Measurements from ENCODE around the gene ZYG11A. TPM values are rescaled to one million over a fixed set of nuclear protein-coding genes. Genes with fewer than 3 reads are reported as not detected.
"Not testable (repeated sequence)": the region's sequence is repeated elsewhere in the genome, so short reads cannot be mapped to it uniquely, and the experiment has no call there.

The ZYG11A gene
- polyA plus RNA-seq, 2 of the 4 experiments (the other 2 are of a cell fraction), result 2.6 to 4.8 TPM

DNA sequence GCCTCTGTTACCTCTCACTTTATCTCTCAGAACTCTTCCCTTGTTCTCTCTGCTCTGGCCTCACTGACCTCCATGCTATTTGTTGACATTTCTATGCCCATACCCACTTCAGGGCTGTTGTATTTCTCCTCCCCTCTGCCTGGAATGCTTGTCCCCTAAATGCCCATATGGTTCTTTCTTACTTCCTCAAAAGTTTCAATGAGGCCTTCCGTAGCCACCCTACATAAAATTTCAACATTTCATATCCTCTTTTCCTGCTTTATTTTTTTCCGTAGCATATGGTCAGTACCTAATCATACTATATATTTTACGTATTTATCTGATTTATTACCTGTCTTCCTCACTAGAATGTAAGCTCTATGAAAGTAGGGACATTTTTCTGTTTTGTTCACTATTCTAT lies 47.1 kb upstream of the ZYG11A start:
- DNase-seq (ENCODE audit: low read depth in 1 of 2, low spot score in 1 of 2) (no peak), FAIRE-seq (no peak), ATAC-seq (no peak)
- POLR2A ChIA-PET, result no interaction called here
- 93% methylated on average over 3 of the region's 3 CpGs for WGBS (ENCODE audit: missing lambda C conversion rate)
- Histone ChIP-seq H3K4me1 (no peaks in the 10 kb centered on the region), H3K27ac (no peak overlapping the region), H3K4me3 (no peak overlapping the region), H3K9me3 (no peaks in the 10 kb centered on the region), H3K4me2 (no peak overlapping the region)
- CTCF ChIA-PET, result no interaction called here
- TF ChIP-seq EHMT2 (IDR thresholded peaks at IDR 0.05; ENCODE audit: low read depth) (no peak), JUNB (IDR thresholded peaks at IDR 0.05) (no peak), HOXB5 (CRISPR knock-in tag; IDR thresholded peaks at IDR 0.05) (no peak), CBX8 (IDR thresholded peaks at IDR 0.05) (no peak), SMC3 (IDR thresholded peaks at IDR 0.05) (no peak), BHLHE40 (IDR thresholded peaks at IDR 0.05; ENCODE audit: low read depth, low read length) (no peak), POLR2AphosphoS2 (conservative IDR thresholded peaks at IDR 0.05; ENCODE audit: low read length) (no peak), KDM1A (IDR thresholded peaks at IDR 0.05; ENCODE audit: low read depth) (no peak), ELK1 (IDR thresholded peaks at IDR 0.05; ENCODE audit: low read depth, low read length) (no peak), ZSCAN20 (CRISPR knock-in tag; IDR thresholded peaks at IDR 0.05) (no peak), SREBF2 (IDR thresholded peaks at IDR 0.05) (no peak), TP53 (CRISPR knock-in tag; IDR thresholded peaks at IDR 0.05) (no peak), MYC (IDR thresholded peaks at IDR 0.05; ENCODE audit: borderline replicate concordance, low read length) (no peak), MAFK (IDR thresholded peaks at IDR 0.05; ENCODE audit: partially characterized antibody) (no peak), FOSL2 (IDR thresholded peaks at IDR 0.05) (no peak), FOSL2 (CRISPR knock-in tag; IDR thresholded peaks at IDR 0.05) (no peak), RFX5 (IDR thresholded peaks at IDR 0.05) (no peak), RCOR1 (IDR thresholded peaks at IDR 0.05; ENCODE audit: low read depth, low read length) (no peak)
- TF ChIP-seq, protein P1, sequence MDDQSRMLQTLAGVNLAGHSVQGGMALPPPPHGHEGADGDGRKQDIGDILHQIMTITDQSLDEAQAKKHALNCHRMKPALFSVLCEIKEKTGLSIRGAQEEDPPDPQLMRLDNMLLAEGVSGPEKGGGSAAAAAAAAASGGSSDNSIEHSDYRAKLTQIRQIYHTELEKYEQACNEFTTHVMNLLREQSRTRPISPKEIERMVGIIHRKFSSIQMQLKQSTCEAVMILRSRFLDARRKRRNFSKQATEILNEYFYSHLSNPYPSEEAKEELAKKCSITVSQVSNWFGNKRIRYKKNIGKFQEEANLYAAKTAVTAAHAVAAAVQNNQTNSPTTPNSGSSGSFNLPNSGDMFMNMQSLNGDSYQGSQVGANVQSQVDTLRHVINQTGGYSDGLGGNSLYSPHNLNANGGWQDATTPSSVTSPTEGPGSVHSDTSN (IDR thresholded peaks at IDR 0.05), result no peak

DNA sequence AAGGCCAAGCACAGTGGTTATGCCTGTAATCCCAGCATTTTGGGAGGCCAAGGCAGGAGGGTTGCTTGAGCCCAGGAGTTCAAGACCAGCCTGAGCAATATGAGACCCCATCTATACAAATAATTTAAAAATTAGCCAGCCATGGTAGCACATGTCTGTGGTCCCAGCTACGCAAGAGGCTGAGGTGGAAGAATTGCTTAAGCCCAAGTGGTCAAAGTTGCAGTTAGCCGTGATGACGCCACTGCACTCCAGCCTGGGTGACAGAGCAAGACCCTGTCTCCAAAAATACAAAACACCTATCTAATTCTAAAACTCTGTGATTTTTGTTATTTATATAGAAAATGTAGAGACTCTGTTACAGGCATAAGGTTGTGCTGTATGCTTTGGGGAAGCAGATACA lies 44.2 kb upstream of the ZYG11A start:
- TF ChIP-seq, protein P2, sequence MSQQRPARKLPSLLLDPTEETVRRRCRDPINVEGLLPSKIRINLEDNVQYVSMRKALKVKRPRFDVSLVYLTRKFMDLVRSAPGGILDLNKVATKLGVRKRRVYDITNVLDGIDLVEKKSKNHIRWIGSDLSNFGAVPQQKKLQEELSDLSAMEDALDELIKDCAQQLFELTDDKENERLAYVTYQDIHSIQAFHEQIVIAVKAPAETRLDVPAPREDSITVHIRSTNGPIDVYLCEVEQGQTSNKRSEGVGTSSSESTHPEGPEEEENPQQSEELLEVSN (IDR thresholded peaks at IDR 0.05; ENCODE audit: borderline replicate concordance, low read depth), result no peak
- TF ChIP-seq SREBF2 (IDR thresholded peaks at IDR 0.05), result no peak
- no peak for TF ChIP-seq RFX5 (IDR thresholded peaks at IDR 0.05)
- no peak for TF ChIP-seq EHMT2 (IDR thresholded peaks at IDR 0.05; ENCODE audit: low read depth)
- TF ChIP-seq KDM1A (IDR thresholded peaks at IDR 0.05; ENCODE audit: low read depth), result no peak
- ATAC-seq (no peak), DNase-seq (ENCODE audit: low read depth in 1 of 2, low spot score in 1 of 2) (no peak), FAIRE-seq (no peak)
- WGBS (ENCODE audit: missing lambda C conversion rate), result 96% methylated on average over 3 of the region's 3 CpGs
- no peaks in the 10 kb centered on the region for H3K4me1 ChIP-seq
- ChIA-PET POLR2A (no interaction called here), CTCF (no interaction called here)
- no peak overlapping the region for H3K27ac ChIP-seq
- H3K4me2 ChIP-seq, result no peak overlapping the region
- H3K4me3 ChIP-seq, result no peak overlapping the region
- no peaks in the 10 kb centered on the region for H3K9me3 ChIP-seq

- no peak overlapping the region for H3K4me3 ChIP-seq
- ChIA-PET CTCF (interaction anchor here (0.7 kb wide), 1 partner anchor 18 kb away, joined by 3 read pairs; no protein-coding TSS in a partner anchor), POLR2A (no interaction called here)
- no peak for ATAC-seq
- H3K27ac ChIP-seq, result no peak overlapping the region
- H3K4me1 ChIP-seq, result no peaks in the 10 kb centered on the region
- no peak overlapping the region for H3K4me2 ChIP-seq
- H3K9me3 ChIP-seq, result no peaks in the 10 kb centered on the region
- FAIRE-seq, result no peak
- DNase-seq (ENCODE audit: low read depth in 1 of 2, low spot score in 1 of 2), result no peak
- TF ChIP-seq JUNB (IDR thresholded peaks at IDR 0.05) (no peak), HOXA7 (CRISPR knock-in tag; IDR thresholded peaks at IDR 0.05) (no peak), CBX8 (IDR thresholded peaks at IDR 0.05) (no peak), MAX (IDR thresholded peaks at IDR 0.05) (no peak), FOSB (CRISPR knock-in tag; IDR thresholded peaks at IDR 0.05) (no peak), ATOH8 (CRISPR knock-in tag; IDR thresholded peaks at IDR 0.05; ENCODE audit: low read depth) (no peak), CBX2 (IDR thresholded peaks at IDR 0.05; ENCODE audit: borderline replicate concordance, low read depth) (no peak), FOXS1 (CRISPR knock-in tag; IDR thresholded peaks at IDR 0.05) (no peak), HMGXB4 (CRISPR knock-in tag; IDR thresholded peaks at IDR 0.05; ENCODE audit: borderline replicate concordance) (no peak), RNF2 (IDR thresholded peaks at IDR 0.05; ENCODE audit: borderline replicate concordance, low read depth) (no peak)
- TF ChIP-seq, protein P3, sequence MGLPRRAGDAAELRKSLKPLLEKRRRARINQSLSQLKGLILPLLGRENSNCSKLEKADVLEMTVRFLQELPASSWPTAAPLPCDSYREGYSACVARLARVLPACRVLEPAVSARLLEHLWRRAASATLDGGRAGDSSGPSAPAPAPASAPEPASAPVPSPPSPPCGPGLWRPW (IDR thresholded peaks at IDR 0.05), result no peak
Measured at GRCh38 chr1:52801011-52801410, 41.5 kb upstream of the ZYG11A start.

GRCh38 chr1:52804083-52804482 lies 38.5 kb upstream of the ZYG11A start:
- DNase-seq (ENCODE audit: low read depth in 1 of 2, low spot score in 1 of 2); H3K4me3 ChIP-seq; H3K27ac ChIP-seq; CTCF ChIA-PET; H3K4me1 ChIP-seq; FAIRE-seq; H3K4me2 ChIP-seq; POLR2A ChIA-PET; H3K9me3 ChIP-seq; ATAC-seq: not testable (repeated sequence)
- 91% methylated on average over 3 of the region's 3 CpGs for WGBS (ENCODE audit: missing lambda C conversion rate)

Data from A549 (cell line).